GM19328 (cell line): Measurements from ENCODE around the gene SCPEP1.

Experiments used
- ATAC-seq: cut with Tn5 transposase; IDR thresholded peaks from one replicate; pipeline ENCODE4 v1.9.1; 2021; ENCODE audit warnings: mild to moderate bottlenecking, moderate library complexity; ENCODE audit not compliant: unreplicated experiment

SCPEP1 gene

GRCh38 chr17:57034807-57035754, 57.1 kb downstream of the SCPEP1 start:
- no peak for ATAC-seq

GRCh38 chr17:57035971-57036481, 58.1 kb downstream of the SCPEP1 start:
- ATAC-seq = no peak

GRCh38 chr17:57037411-57037810, 59.5 kb downstream of the SCPEP1 start:
- ATAC-seq = no peak

GRCh38 chr17:57038486-57038885, 60.6 kb downstream of the SCPEP1 start:
- ATAC-seq = no peak

- ATAC-seq = no peak
Measured at GRCh38 chr17:57040571-57040970, 62.6 kb downstream of the SCPEP1 start.

GRCh38 chr17:57043276-57043675, 65.3 kb downstream of the SCPEP1 start:
- ATAC-seq = no peak

GRCh38 chr17:57044976-57045867, 67.3 kb downstream of the SCPEP1 start:
- ATAC-seq = no peak

GRCh38 chr17:57045868-57046704, 68.2 kb downstream of the SCPEP1 start:
- ATAC-seq = no peak

- ATAC-seq = no peak
Measured at GRCh38 chr17:57046749-57047148, 68.8 kb downstream of the SCPEP1 start.

GRCh38 chr17:57048096-57048495, 70.2 kb downstream of the SCPEP1 start:
- no peak for ATAC-seq

- no peak for ATAC-seq
Measured at GRCh38 chr17:57050306-57050705, 72.4 kb downstream of the SCPEP1 start.

- no peak for ATAC-seq
Measured at GRCh38 chr17:57051886-57052361, 74.0 kb downstream of the SCPEP1 start.
